ENCODE measurements around the gene SHTN1.

The SHTN1 gene

DNA sequence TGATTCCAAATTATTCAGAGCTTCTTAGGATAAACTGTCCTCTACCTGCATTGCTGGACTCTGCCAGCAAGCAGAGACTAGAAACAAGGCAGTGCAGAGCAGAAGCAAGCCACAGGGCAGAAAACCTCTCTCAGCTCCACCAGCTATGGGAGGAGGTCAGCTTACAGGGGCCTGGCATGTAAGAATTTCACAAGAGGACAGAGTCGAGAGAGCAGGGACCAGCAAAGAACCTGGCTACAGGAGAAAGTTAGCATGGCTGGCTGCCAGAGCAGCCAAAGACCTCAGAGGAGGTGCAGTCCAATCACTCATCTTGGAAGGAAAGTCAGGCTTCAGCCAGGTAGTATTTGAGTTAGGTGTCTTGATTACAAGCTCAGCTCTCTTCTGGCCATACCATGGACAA is 92.8 kb downstream of the SHTN1 start:
- no peak for DNase-seq

DNA sequence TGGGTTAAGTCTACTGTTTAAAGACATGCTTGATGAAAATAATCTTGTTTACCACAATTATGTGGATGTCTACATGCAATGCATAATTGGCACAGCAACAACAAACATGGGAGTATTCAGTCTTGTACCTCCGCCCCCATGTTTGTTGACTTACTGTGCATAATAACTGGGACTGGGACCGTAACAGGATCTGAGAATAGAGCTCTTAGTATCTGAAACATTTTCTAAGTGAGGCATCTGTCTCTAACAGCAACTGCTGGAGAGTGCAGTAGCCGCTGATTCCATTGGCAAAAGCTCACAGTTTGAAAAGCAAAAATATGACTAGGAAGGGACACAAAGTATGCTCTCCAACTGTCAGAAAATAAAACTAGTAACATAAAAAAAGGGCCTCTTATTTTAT is 94.1 kb downstream of the SHTN1 start:
- DNase-seq, result no peak

DNA sequence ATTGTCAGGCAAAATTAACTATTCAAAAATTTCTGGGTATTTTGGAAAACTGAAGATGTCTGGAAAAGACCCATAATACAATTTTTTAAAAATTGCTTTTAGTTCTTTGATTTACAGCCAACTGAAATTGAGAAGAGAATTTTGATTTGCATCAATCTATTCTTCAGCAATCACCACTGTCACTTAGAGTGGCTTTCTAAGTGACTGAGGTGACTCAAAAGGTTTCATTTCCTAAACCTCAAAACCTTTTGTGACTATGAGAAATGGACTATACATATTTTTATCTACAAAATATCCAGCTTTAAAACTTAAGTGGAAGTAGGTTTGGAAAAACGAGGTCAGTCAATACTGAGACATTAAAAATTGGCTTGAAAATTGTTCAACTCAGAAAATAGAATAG is 95.7 kb downstream of the SHTN1 start:
- DNase-seq, result no peak

DNA sequence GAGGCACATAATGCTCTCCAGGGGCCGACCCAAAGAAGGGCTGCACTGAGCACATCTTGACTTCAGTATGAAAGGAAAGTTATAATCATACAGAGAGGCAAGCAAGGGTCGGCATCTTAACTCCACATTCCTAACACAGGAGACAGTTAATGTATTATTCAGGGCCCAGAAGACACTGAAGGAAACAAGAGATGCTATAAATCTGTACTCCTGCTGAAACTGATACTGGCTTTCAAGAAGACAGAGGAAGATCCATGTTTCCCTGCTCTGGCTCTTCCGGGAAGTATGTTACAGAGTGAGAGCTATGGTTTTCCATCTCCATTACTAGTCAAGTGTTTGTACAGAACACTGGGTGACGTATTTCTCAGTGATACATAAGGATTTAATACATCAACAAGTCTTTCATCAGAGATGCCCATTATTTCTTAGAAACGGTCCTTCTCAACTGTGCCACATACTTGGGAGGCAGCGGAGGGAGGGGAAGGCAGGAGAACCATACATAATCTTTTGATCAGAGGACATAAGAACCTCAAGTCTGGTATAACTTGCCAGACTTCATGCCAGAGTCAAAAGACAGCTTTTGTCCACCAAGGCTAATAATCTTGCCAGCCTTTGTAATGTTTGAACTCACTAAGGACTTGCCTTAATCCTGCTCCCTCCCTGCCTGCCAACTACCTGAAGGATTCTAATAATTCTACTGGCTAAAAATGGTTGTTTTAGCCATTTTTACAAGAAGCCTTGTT is 97.6 kb downstream of the SHTN1 start:
- DNase-seq, result no peak

GRCh38 chr10:116905845-116906210 is 99.2 kb downstream of the SHTN1 start:
- DNase-seq, result no peak

DNA sequence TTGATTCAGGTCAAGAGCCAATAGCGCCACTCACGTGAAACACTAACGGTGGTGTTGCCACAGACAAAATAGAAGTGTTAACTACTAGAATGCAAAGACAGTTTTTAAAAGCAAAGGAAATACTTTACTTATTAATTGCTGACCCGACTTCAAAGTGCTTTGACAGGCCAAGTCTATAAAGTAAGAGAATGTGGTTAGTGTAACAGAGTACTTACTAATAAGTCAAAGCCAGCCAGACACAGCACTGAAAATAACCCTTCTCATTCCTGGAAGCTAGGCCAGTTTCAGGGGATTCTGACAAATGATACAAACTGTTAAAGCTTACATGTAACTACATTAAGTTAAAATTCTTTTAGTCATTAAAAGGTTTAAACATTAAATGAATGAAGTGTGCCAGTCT is 105.4 kb downstream of the SHTN1 start:
- DNase-seq, result no peak

DNA sequence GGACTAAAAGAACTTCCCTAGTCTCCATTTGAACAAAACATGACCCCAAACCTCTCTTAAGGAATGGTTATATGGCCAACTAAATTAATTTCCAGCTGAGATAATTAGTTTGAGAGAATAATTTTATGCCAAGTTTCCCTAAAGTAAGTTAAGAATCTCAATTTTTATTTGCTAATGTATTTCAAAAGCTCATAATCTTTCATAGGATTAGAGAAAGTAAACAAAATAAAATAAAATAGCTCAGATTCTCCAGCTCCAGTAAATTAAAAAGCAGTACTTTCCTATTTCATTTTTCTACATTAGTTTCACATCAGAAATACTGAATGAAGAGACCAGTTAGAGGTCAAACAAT is 111.3 kb downstream of the SHTN1 start:
- DNase-seq, result no peak

DNA sequence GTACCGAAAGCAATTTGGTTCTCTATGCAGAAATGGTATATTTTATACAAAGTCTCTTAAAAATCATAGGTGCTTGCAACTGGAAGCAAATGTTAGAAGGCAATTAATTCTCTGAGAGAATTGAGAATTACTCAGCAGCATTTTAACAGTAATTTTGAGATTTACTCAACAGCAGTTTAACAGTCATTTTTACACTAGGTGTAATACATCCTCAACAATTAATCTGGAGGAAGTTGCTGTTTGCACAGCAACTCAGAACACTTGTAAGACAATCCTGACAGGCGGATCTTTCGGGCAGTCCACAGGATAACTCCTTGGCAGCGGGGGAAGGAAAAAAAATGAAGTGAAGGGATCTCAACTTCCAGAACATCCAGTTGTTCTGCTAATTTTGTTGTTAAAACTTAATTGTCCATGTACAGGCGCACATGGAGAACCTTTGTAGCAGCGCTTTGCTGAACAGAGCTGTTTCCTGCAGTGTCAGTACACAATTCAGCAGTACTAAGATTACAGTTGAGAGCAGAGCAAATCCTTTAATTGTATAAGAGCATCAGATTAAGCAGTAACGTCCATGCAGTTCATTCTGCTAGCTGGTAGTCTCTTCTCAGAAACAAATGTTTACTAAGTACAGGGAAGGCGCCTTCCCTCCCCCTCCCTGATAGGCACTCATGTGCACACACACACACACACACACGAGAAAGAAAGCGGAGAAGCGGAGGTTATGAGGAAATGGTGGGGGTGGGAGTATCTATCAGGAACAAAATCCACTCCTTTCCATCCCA is 111.9 kb downstream of the SHTN1 start:
- no peak for DNase-seq

GRCh38 chr10:116891208-116891607 is 113.8 kb downstream of the SHTN1 start:
- no peak for DNase-seq

GRCh38 chr10:116889066-116889465 is 115.9 kb downstream of the SHTN1 start:
- no peak for DNase-seq

GRCh38 chr10:116888380-116889055 is 116.5 kb downstream of the SHTN1 start:
- DNase-seq, result no peak

DNA sequence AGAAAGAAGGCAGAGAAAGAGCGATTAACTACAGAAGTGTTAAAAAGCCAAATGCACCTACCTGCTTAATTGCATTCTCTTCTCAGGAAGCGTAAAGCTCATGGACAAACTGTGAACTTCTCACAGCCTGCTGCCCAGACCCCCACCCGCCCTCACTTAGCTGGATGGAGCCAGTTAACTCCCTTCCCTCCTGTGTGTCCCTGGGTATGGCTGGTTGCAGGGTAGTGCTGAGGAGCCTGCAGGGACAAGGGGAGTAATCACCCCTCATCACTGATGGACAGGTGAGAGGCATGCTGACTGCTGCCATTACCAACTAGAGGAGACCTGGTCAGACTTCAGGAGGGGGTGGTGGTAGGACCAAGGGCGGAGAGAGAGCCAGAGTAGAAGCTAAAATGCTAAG is 118.2 kb downstream of the SHTN1 start:
- no peak for DNase-seq

DNA sequence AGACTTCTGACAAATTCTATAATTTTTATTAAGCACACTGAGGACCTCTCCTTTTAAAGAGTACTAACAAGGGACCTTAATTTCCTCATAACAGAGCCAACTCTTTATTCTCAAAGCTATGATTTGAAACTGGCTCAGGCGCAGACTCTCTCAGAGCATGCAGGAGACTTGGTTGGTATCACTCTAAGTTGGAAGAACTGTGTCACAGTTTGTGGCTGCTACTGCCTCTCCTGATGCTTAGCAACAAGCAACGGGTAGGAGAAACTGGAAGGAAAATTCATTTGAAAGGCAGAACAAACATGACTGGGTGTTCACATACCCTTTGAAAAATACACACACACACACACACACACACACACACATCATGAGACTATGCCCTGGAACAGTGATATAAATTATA is 122.3 kb downstream of the SHTN1 start:
- DNase-seq, result no peak

- DNase-seq, result no peak
Observed at GRCh38 chr10:116880716-116881482, 124.1 kb downstream of the SHTN1 start.

- DNase-seq, result no peak
Observed at GRCh38 chr10:116879817-116880216, 125.2 kb downstream of the SHTN1 start.

DNA sequence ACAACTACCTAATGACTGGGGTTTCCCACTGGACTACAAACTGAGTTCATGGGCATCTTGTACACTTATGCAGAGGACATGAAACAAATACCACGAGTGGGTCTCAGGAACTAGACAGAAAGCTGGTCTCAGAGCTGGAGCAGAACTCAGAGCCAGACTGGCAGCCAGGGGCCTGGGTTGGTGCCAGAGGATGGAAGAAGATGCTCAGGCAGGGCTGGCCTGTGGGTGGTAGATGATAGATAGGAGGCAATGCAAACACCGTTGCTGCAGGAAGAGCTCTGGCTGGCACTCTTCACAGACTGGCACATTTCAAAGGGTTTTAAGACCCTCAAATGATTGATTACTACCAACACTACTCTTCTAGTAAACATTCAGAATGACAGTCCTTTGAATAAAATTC is 126.9 kb downstream of the SHTN1 start:
- DNase-seq, result no peak

- DNase-seq, result no peak
Observed at GRCh38 chr10:116877391-116877790, 127.6 kb downstream of the SHTN1 start.

DNA sequence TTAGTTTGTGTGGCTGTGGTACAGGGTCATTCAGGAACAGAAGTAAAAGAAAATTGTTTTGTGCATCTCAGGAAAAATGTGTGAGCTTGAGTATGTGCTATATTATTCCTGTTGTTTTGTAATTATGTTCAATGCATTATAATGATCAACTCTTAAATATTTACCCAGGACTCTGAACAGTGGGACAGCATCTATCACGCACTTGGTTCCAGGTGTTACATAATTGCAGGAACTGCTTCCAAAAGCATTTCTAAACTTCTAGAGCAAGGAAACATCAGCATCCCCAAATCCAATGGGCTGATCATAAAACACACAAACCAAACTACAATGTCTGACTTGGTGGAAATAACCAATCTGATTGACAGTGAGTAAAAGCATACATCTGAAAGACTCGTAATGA is 129.1 kb downstream of the SHTN1 start:
- DNase-seq, result no peak

GRCh38 chr10:116873134-116873533 is 131.9 kb downstream of the SHTN1 start:
- DNase-seq, result no peak

- no peak for DNase-seq
Observed at GRCh38 chr10:116870949-116871348, 134.0 kb downstream of the SHTN1 start.

- DNase-seq, result no peak
Observed at GRCh38 chr10:116868722-116869121, 136.3 kb downstream of the SHTN1 start.

- DNase-seq, result no peak
Observed at GRCh38 chr10:116868198-116868676, 136.8 kb downstream of the SHTN1 start.

DNA sequence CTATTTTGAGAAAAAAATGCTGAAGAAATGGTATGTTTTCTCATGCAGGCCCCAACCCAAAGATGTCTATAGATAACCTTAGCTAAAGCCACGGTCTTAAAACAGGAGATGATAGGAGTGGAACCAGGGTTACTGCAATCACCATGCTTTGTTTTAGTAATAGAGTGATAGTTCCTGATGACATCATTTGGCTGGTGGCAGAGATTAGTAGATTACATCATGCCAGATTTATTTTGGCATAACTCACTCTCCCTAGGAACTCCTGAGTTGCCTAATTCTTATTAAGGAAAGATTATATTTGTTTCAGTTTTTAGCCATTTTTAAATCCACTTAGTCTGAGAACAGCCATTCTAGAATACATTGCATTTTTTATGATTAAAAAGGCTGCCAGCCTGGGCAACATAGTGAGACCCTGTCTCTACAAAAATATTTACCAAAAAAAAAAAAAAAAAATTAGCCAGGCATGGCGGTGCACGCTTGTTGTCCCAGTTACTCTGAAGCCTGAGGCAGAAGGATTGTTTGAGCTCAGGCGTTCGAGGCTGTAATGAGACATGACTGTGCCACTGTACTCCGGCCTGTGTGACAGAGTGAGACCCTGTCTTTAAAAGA is 137.9 kb downstream of the SHTN1 start:
- no peak for DNase-seq
